EH (cell line): Measurements from ENCODE around the gene SNED1.

ENCODE experiments used
- DNase-seq: peaks from one replicate; pipeline ENCODE4 v3.0.0-alpha.2; 2015; ENCODE audit warnings: low read depth

The SNED1 gene

GRCh38 chr2:240960309-240960970 lies 38.0 kb upstream of the SNED1 start:
- DNase-seq, result no peak

- DNase-seq, result no peak
Measured at GRCh38 chr2:240960971-240961876, 37.2 kb upstream of the SNED1 start.

GRCh38 chr2:240961910-240962299 lies 36.5 kb upstream of the SNED1 start:
- DNase-seq, result no peak

GRCh38 chr2:240962300-240963064 lies 35.9 kb upstream of the SNED1 start:
- DNase-seq, result no peak

- DNase-seq, result no peak
Measured at GRCh38 chr2:240963065-240963867, 35.2 kb upstream of the SNED1 start.

GRCh38 chr2:240963868-240964703 lies 34.3 kb upstream of the SNED1 start:
- DNase-seq, result no peak

- DNase-seq, result no peak
Measured at GRCh38 chr2:240964704-240965295, 33.6 kb upstream of the SNED1 start.

GRCh38 chr2:240965296-240965904 lies 33.0 kb upstream of the SNED1 start:
- no peak for DNase-seq

GRCh38 chr2:240965905-240966456 lies 32.4 kb upstream of the SNED1 start:
- no peak for DNase-seq

GRCh38 chr2:240966457-240966905 lies 31.9 kb upstream of the SNED1 start:
- no peak for DNase-seq

- DNase-seq, result no peak
Measured at GRCh38 chr2:240966906-240967680, 31.3 kb upstream of the SNED1 start.

GRCh38 chr2:240967681-240968621 lies 30.5 kb upstream of the SNED1 start:
- DNase-seq, result no peak

GRCh38 chr2:240968731-240969624 lies 29.4 kb upstream of the SNED1 start:
- no peak for DNase-seq

GRCh38 chr2:240970104-240970503 lies 28.3 kb upstream of the SNED1 start:
- DNase-seq, result no peak

GRCh38 chr2:240970816-240971215 lies 27.6 kb upstream of the SNED1 start:
- no peak for DNase-seq

- DNase-seq, result no peak
Measured at GRCh38 chr2:240972201-240972600, 26.2 kb upstream of the SNED1 start.
